Measurements from ENCODE around the gene MSRB3. TPM values are rescaled to one million over a fixed set of nuclear protein-coding genes. Genes with fewer than 3 reads are reported as not detected.

Gene MSRB3
- total RNA-seq, 3 donors from 2014 or later (not counting 1 experiment from before 2014, with no cell fraction given), result 2.4 to 3.4 (median 3.1) TPM

GRCh38 chr12:65325183-65325582 is 46.7 kb downstream of the MSRB3 start:
- Mint-ChIP-seq H3K4me3 (no peak overlapping the region), H3K27me3 (ENCODE audit: low read depth in 2 of 2) (peaks cover 0 to 3% of the 10 kb centered on the region in 2 donors), H3K4me1 (no peaks in the 10 kb centered on the region), H3K27ac (no peak overlapping the region), H3K36me3 (no peaks in the 10 kb centered on the region), H3K9me3 (no peaks in the 10 kb centered on the region)
- DNase-seq (no peak), ATAC-seq (no peak)
- H3K36me3 ChIP-seq (ENCODE audit: control insufficient read depth, insufficient read depth, low read length), result no peaks in the 10 kb centered on the region
- no peak for TF ChIP-seq CTCF (IDR thresholded peaks at IDR 0.05)
- WGBS (ENCODE audit: insufficient coverage), result 95% methylated on average over 5 of the region's 5 CpGs
- peaks cover 3% of the 10 kb centered on the region for H3K27me3 ChIP-seq (ENCODE audit: control insufficient read depth, insufficient read depth, low read length)
- H3K9me3 ChIP-seq (ENCODE audit: control insufficient read depth, insufficient read depth, low read length), result no peaks in the 10 kb centered on the region
- H3K4me3 ChIP-seq (ENCODE audit: low read length), result no peak overlapping the region
- no peak overlapping the region for H3K27ac ChIP-seq (ENCODE audit: low read length)
- no peaks in the 10 kb centered on the region for H3K4me1 ChIP-seq (ENCODE audit: control insufficient read depth, insufficient read depth, low read length)
- intact Hi-C loops (cut with micrococcal nuclease), result no loop called here

- ATAC-seq, result no peak
- Mint-ChIP-seq H3K4me1 (no peaks in the 10 kb centered on the region), H3K9me3 (no peaks in the 10 kb centered on the region), H3K27me3 (ENCODE audit: low read depth in 2 of 2) (no peaks in the 10 kb centered on the region), H3K27ac (no peak overlapping the region), H3K4me3 (no peak overlapping the region), H3K36me3 (no peaks in the 10 kb centered on the region)
- TF ChIP-seq CTCF (IDR thresholded peaks at IDR 0.05), result no peak
- WGBS (ENCODE audit: insufficient coverage), result 86% methylated on average over 2 of the region's 5 CpGs
- Histone ChIP-seq H3K27me3 (ENCODE audit: control insufficient read depth, insufficient read depth, low read length) (peaks cover 3% of the 10 kb centered on the region), H3K4me1 (ENCODE audit: control insufficient read depth, insufficient read depth, low read length) (no peaks in the 10 kb centered on the region), H3K36me3 (ENCODE audit: control insufficient read depth, insufficient read depth, low read length) (no peaks in the 10 kb centered on the region), H3K4me3 (ENCODE audit: low read length) (no peak overlapping the region), H3K27ac (ENCODE audit: low read length) (no peak overlapping the region), H3K9me3 (ENCODE audit: control insufficient read depth, insufficient read depth, low read length) (no peaks in the 10 kb centered on the region)
- intact Hi-C loops (cut with micrococcal nuclease), result no loop called here
- DNase-seq, result no peak
Observed at GRCh38 chr12:65326616-65327015, 48.1 kb downstream of the MSRB3 start.

- ATAC-seq (no peak), DNase-seq (no peak)
- intact Hi-C loops (cut with micrococcal nuclease), result no loop called here
- no peak overlapping the region for H3K27ac ChIP-seq (ENCODE audit: low read length)
- H3K9me3 ChIP-seq (ENCODE audit: control insufficient read depth, insufficient read depth, low read length), result no peaks in the 10 kb centered on the region
- H3K27me3 Mint-ChIP-seq (ENCODE audit: low read depth in 2 of 2), result no peaks in the 10 kb centered on the region
- TF ChIP-seq CTCF (IDR thresholded peaks at IDR 0.05), result no peak
- H3K4me3 Mint-ChIP-seq, result no peak overlapping the region
- no peak overlapping the region for H3K27ac Mint-ChIP-seq
- no peak overlapping the region for H3K4me3 ChIP-seq (ENCODE audit: low read length)
- no peaks in the 10 kb centered on the region for H3K9me3 Mint-ChIP-seq
- H3K36me3 Mint-ChIP-seq, result no peaks in the 10 kb centered on the region
- no peaks in the 10 kb centered on the region for H3K4me1 ChIP-seq (ENCODE audit: control insufficient read depth, insufficient read depth, low read length)
- H3K27me3 ChIP-seq (ENCODE audit: control insufficient read depth, insufficient read depth, low read length), result peaks cover 3% of the 10 kb centered on the region
- 81% methylated on average over 9 of the region's 10 CpGs for WGBS (ENCODE audit: insufficient coverage)
- H3K36me3 ChIP-seq (ENCODE audit: control insufficient read depth, insufficient read depth, low read length), result no peaks in the 10 kb centered on the region
- no peaks in the 10 kb centered on the region for H3K4me1 Mint-ChIP-seq
Observed at GRCh38 chr12:65327207-65328076, 49.0 kb downstream of the MSRB3 start.

All from natural killer cell (primary cell).